Activated naive CD8-positive, alpha-beta T cell treated with anti-CD3 and anti-CD28 coated beads for 36 hours (primary cell): ENCODE data around the gene MAD1L1. TPM values are rescaled to one million over a fixed set of nuclear protein-coding genes. Genes with fewer than 3 reads are reported as not detected.
"Not testable (repeated sequence)": the region's sequence is repeated elsewhere in the genome, so short reads cannot be mapped to it uniquely, and the experiment has no call there.

Source experiments
- DNase-seq: peaks from one replicate; pipeline ENCODE4 v3.0.0; 2021
- H3K27ac Mint-ChIP-seq: one replicate; pipeline ENCODE4 v1.8.0; 2022; ENCODE audit warnings: mild to moderate bottlenecking, moderate library complexity, mixed read lengths
- H3K27me3 Mint-ChIP-seq: one replicate; pipeline ENCODE4 v1.8.0; 2022; ENCODE audit warnings: mild to moderate bottlenecking, mixed read lengths
- H3K36me3 Mint-ChIP-seq: one replicate; pipeline ENCODE4 v1.8.0; 2021; ENCODE audit warnings: mild to moderate bottlenecking, mixed read lengths
- H3K4me1 Mint-ChIP-seq: one replicate; pipeline ENCODE4 v1.8.0; 2021; ENCODE audit warnings: mixed read lengths
- H3K4me3 Mint-ChIP-seq: one replicate; pipeline ENCODE4 v1.8.0; 2022; ENCODE audit warnings: mild to moderate bottlenecking, moderate library complexity, mixed read lengths
- H3K9me3 Mint-ChIP-seq: one replicate; pipeline ENCODE4 v1.8.0; 2022; ENCODE audit warnings: mixed read lengths
- total RNA-seq, 2 experiments: library from RNA; stranded (reverse); gene quantifications; one replicate each; pipeline ENCODE4 v1.2.3, GENCODE V29; 2021

Gene MAD1L1
- total RNA-seq, 2 experiments from 2014 or later = 36.5 to 37.8 TPM

DNA sequence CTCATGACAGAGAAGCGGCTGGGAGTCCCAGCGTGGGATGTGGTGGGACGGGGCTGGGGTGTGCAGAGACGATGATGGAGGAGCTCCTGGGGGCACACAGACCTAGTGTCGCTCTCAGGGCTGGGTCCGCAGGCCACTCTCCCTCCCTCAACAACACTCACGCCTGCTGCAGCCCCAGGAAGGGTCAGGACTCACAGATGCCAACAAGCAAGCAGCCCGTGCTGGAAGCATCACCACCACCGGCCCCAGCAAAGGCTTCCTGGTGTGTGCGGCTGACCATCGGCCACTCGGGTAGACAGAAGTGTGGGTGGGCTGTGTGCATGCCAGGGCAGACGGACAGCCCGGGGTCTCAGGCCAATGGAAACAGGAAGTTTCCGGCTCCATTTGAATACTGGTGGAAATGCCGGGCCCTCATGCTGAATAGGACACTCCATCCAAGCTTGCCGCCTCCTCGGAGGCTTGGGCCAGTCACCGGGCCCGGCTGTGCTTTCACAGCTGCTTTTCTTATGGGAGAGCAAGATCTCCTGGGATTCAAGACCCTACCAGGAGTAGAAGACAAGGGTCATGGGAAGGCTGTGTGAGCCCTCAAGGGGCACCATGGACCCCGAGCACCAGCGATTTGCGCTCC lies 384.6 kb downstream of the MAD1L1 start:
- no peaks in the 10 kb centered on the region for H3K27me3 Mint-ChIP-seq
- H3K36me3 Mint-ChIP-seq = peaks cover 2% of the 10 kb centered on the region
- peaks cover 1% of the 10 kb centered on the region for H3K4me1 Mint-ChIP-seq
- no peak overlapping the region for H3K27ac Mint-ChIP-seq
- H3K4me3 Mint-ChIP-seq = no peak overlapping the region
- DNase-seq = no peak
- no peaks in the 10 kb centered on the region for H3K9me3 Mint-ChIP-seq

DNA sequence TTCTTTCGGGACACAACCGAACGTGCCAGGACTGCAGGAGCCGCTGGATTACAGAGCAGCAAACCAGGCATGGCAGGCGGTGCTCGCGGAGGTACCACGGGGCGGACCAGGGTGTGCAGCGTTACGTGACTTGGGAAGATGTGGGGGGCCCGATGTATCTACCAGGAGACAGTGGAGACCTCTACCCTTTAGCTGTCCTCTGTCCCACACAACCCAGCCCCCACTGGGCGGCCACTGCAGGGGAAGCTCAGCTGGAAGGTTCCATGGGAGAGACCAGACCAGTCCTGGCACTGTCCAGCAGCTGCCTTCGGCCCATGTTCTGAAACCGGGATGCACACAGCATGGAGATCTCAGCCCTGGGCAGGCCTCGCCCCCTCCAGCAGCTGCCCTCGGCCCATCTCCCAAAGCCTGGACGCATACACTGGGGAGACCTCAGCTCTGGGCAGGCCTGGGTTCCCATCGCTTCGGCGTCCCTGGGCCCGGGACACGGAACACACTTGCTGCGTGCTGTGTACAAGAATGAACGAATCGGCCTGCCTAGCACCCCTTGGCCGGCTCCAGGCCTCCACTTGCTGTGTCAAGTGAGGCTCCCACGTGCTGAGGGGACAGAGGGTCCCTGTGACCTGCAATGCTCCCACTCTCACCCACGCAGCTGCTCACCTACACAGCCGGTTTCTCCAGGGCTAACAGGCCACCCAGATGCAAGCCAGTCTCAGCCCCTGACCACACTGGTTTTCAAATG lies 385.3 kb downstream of the MAD1L1 start:
- Mint-ChIP-seq H3K36me3 (peaks cover 4% of the 10 kb centered on the region), H3K27ac (peak overlapping the region; percentile 25), H3K9me3 (no peaks in the 10 kb centered on the region), H3K4me3 (no peak overlapping the region), H3K4me1 (peaks cover 1% of the 10 kb centered on the region), H3K27me3 (no peaks in the 10 kb centered on the region)
- no peak for DNase-seq

GRCh38 chr7:1846331-1847065 lies 386.2 kb downstream of the MAD1L1 start:
- H3K4me1 Mint-ChIP-seq = no peaks in the 10 kb centered on the region
- H3K36me3 Mint-ChIP-seq = peaks cover 4% of the 10 kb centered on the region
- peak overlapping the region; percentile 25 for H3K27ac Mint-ChIP-seq
- DNase-seq = no peak
- no peaks in the 10 kb centered on the region for H3K9me3 Mint-ChIP-seq
- no peak overlapping the region for H3K4me3 Mint-ChIP-seq
- H3K27me3 Mint-ChIP-seq = no peaks in the 10 kb centered on the region

DNA sequence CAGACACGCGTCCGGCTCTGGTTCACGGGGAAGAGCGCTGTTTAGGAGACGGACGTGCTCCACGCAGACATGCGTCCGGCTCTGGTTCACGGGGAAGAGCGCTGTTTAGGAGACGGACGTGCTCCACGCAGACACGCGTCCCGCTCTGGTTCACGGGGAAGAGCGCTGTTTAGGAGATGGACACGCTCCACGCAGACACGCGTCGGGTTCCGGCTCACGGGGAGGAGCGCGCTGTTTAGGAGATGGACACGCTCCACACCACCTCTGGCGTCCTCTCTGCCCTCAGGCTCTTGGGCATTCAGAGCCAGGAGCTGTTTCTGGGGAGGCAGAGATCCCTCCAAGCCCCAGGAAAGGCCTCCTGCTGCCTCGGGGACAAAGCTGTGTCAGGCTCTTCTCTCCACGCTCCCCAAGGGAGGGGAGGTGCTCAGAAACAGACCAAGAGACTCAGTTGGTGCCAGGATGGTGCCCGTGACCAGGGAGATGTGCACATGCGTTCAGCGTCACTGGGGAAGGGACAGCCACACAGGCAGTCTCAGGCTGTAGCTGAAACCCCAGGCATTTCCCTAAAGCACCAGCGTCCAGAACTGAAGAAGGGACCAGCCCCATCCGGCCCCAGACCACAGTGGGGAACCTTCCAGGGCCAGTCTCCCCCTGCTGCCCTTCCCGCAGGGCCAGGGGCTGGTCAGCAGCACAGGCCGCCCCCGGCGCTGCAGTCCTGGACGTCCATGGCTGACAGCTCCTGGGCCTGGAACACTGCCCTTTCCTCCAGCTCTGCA lies 387.0 kb downstream of the MAD1L1 start:
- Mint-ChIP-seq H3K4me1 (no peaks in the 10 kb centered on the region), H3K27me3 (no peaks in the 10 kb centered on the region)
- DNase-seq = no peak

GRCh38 chr7:1844951-1845390 lies 387.8 kb downstream of the MAD1L1 start:
- Mint-ChIP-seq H3K4me3 (no peak overlapping the region), H3K9me3 (no peaks in the 10 kb centered on the region), H3K36me3 (peaks cover 4% of the 10 kb centered on the region), H3K27me3 (no peaks in the 10 kb centered on the region), H3K4me1 (no peaks in the 10 kb centered on the region), H3K27ac (no peak overlapping the region)
- DNase-seq = no peak

More for the DNA sequence above, 387.0 kb downstream of the MAD1L1 start:
- Mint-ChIP-seq H3K36me3 (peaks cover 4% of the 10 kb centered on the region), H3K9me3 (no peaks in the 10 kb centered on the region), H3K4me3 (no peak overlapping the region), H3K27ac (no peak overlapping the region)

DNA sequence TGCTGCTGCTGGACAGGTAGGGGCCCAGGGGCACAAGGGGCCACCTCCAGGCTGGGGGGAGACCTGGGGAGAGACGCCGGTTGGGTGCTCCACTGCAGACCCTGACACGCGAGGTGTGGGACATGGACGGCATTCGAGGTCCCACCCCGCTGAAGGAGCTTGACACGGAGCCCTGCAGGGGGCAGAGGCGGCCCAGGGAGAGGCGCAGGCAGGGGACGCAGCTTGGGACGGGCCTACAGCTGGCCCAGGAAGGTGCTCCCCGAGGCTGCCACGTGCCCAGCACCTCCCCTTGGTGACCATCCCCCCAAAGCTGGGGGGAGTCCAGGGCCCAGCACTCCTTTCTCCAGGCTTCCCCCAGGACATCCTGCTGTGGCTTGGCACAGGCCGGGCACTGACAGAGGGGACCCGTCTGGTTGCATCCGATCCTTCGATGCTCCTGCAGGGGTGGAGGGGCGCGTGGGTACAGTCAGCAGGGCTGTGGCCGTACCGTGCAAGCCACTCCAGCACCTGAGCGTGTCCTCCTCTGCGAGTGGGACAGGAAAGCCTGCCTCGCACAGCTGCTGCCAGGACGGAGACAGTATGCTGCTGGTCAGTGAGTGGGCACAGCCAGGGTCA lies 388.3 kb downstream of the MAD1L1 start:
- H3K9me3 Mint-ChIP-seq = no peaks in the 10 kb centered on the region
- no peak overlapping the region for H3K4me3 Mint-ChIP-seq
- peaks cover 4% of the 10 kb centered on the region for H3K36me3 Mint-ChIP-seq
- H3K27ac Mint-ChIP-seq = no peak overlapping the region
- H3K4me1 Mint-ChIP-seq = no peaks in the 10 kb centered on the region
- no peaks in the 10 kb centered on the region for H3K27me3 Mint-ChIP-seq
- no peak for DNase-seq

GRCh38 chr7:1843921-1844335 lies 388.8 kb downstream of the MAD1L1 start:
- Mint-ChIP-seq H3K4me3 (no peak overlapping the region), H3K9me3 (no peaks in the 10 kb centered on the region), H3K27me3 (no peaks in the 10 kb centered on the region), H3K4me1 (no peaks in the 10 kb centered on the region), H3K27ac (no peak overlapping the region), H3K36me3 (peaks cover 4% of the 10 kb centered on the region)
- no peak for DNase-seq

DNA sequence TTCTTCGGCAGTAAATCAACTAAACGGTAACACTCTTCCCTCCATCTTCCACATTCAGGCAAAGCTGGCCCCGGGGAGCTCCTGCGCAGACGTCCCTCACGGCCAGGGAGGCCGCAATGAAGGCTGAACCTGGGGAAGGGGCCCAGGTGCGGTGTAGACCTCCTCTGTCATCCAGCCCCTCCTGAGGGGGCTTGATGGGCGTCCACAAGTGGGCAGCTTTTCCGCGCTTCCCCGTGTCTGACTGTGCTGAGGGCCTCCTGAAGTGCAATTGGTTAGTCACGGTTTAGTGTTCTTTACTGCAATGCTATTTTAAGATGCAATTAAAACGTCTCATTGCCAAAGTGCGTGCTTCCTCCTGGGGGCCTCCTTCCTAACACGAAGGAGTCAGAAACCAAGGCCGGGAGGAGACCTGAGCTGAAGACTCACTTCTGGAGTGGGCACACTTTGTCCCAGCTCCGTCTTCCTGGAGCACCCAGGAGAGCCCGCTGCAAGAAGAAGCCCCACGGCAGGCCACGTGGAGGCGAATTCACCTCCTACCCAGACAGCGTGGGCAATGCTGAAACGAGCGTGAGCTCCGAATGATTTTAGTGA lies 389.4 kb downstream of the MAD1L1 start:
- no peaks in the 10 kb centered on the region for H3K9me3 Mint-ChIP-seq
- no peak overlapping the region for H3K4me3 Mint-ChIP-seq
- no peaks in the 10 kb centered on the region for H3K27me3 Mint-ChIP-seq
- H3K4me1 Mint-ChIP-seq = no peaks in the 10 kb centered on the region
- DNase-seq = no peak
- peaks cover 4% of the 10 kb centered on the region for H3K36me3 Mint-ChIP-seq
- peak overlapping the region; percentile 36 for H3K27ac Mint-ChIP-seq

DNA sequence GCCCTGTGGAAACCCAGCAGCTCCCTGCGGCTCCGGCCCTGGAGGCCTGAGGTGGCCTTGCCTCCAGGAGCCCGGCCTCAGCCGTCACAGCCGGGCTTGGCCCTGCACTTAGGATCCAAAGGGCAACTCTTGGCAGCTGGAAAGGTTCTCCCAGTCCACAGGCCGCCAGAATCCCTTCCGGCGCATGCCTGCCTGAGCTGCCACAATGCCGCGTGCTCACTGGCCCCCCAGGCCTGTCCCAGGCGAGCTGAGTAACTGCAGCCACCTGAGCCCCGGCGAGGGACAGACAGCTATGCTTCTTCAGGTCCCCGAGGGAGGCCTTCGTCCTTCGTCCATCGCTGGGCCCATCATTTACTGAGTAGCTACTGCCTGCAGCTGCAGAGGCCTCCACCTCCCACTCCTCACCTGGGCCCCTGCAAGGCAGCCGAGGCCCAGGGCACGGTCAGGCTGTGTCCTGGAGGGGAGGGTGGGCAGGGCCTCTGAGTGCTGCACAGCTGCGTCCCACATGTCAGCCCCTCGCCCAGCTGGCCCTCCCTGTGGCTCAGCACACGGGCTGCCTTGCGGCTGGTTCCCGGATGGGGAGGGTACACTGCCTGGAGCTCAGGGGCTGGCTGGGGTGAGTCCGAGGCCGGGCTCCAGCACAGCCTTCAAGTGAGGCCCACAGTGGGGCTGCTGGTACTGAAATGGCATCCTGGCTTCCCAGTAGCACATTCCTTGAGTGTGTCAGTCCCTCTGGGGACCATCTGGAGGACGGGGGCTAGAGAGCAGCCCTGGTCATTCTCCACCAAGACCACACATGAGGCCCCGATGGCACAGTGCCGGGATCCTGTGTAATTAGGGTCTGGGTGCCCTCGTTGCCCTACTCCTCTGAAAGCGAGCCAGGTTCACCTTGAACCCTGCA lies 390.2 kb downstream of the MAD1L1 start:
- Mint-ChIP-seq H3K36me3 (peaks cover 10% of the 10 kb centered on the region), H3K9me3 (no peaks in the 10 kb centered on the region), H3K27me3 (no peaks in the 10 kb centered on the region), H3K4me1 (no peaks in the 10 kb centered on the region), H3K4me3 (no peak overlapping the region), H3K27ac (no peak overlapping the region)
- DNase-seq = no peak

- not testable (repeated sequence) for H3K4me1 Mint-ChIP-seq, H3K27me3 Mint-ChIP-seq, DNase-seq, H3K4me3 Mint-ChIP-seq, H3K27ac Mint-ChIP-seq, H3K9me3 Mint-ChIP-seq
- peaks cover 21% of the 10 kb centered on the region for H3K36me3 Mint-ChIP-seq
Measured at GRCh38 chr7:1841286-1842021, 391.3 kb downstream of the MAD1L1 start.

DNA sequence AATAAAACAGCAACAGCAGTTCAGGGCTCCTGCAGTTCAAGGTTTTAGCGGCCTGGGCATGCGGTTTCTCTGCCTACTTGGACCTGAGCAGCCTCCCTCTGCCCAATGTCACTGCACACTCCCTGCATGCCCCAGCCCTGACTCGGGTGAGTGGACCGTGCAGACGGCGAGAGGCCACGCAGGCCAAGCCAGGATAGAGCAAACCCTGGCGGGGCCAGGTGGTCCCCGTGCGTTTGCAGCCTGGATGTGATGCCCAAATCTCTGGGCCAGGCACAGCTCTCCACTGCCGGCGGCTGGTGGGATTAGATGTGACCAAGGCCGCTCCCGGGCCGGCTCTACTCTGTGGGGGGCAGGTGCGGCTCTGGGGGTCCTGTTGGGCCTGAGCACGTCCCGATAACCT lies 392.0 kb downstream of the MAD1L1 start:
- not testable (repeated sequence) for H3K4me3 Mint-ChIP-seq, DNase-seq, H3K9me3 Mint-ChIP-seq, H3K27ac Mint-ChIP-seq, H3K4me1 Mint-ChIP-seq, H3K27me3 Mint-ChIP-seq
- H3K36me3 Mint-ChIP-seq = peaks cover 25% of the 10 kb centered on the region

GRCh38 chr7:1839701-1840100 lies 393.0 kb downstream of the MAD1L1 start:
- no peaks in the 10 kb centered on the region for H3K4me1 Mint-ChIP-seq
- no peak overlapping the region for H3K4me3 Mint-ChIP-seq
- H3K36me3 Mint-ChIP-seq = peaks cover 30% of the 10 kb centered on the region
- peaks cover 4% of the 10 kb centered on the region for H3K9me3 Mint-ChIP-seq
- DNase-seq = no peak
- no peak overlapping the region for H3K27ac Mint-ChIP-seq
- no peaks in the 10 kb centered on the region for H3K27me3 Mint-ChIP-seq

GRCh38 chr7:1838911-1839531 lies 393.7 kb downstream of the MAD1L1 start:
- H3K27me3 Mint-ChIP-seq, H3K4me1 Mint-ChIP-seq, H3K9me3 Mint-ChIP-seq, DNase-seq, H3K27ac Mint-ChIP-seq, H3K4me3 Mint-ChIP-seq: not testable (repeated sequence)
- H3K36me3 Mint-ChIP-seq = peaks cover 35% of the 10 kb centered on the region
